Stimulated activated CD8-positive, alpha-beta memory T cell treated with anti-CD3 and anti-CD28 coated beads, Interleukin-4, amount 100 ng/mL, for 4 hours (primary cell): ENCODE data around the gene NEMP1.
"Not testable (repeated sequence)": the region's sequence is repeated elsewhere in the genome, so short reads cannot be mapped to it uniquely, and the experiment has no call there.

Experiments used
- DNase-seq, 2 donors: peaks; one replicate each; pipeline ENCODE4 v3.0.0-alpha.2; 2020; ENCODE audit warnings: low read depth in 2 of 2, low spot score in 1 of 2

NEMP1 gene

DNA sequence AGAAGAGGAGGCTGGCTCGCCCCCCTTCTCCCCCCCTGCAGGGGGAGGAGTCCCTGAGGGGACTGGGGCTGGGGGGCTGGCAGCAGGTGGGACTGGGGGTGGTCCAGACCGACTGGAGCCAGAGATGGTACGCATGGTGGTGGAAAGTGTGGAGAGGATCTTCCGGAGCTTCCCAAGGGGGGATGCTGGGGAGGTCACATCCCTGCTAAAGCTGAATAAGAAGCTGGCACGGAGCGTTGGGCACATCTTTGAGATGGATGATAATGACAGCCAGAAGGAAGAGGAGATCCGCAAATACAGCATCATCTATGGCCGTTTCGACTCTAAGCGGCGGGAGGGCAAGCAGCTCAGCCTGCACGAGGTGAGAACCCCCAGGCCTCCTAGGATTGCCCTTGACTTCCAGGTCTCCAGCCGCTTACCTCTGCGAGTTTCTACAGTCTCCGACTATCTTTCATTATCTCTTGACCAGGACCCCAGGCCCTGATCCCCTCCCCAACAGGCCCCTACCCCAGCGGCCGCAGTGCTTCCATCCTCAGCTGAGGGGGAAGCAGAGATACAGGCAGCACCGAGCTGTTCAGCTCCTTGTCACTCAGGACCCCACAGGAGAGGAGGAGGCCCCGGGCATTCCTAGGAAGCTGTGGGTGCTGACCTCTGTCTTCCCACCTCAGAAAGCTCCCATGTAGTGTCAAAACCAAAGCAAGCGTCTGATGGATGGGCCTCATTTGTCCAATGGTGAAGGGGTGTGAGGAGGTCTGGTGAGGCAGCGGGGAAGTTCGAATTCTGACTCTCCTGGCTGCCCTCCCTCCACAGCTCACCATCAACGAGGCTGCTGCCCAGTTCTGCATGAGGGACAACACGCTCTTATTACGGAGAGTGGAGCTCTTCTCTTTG lies 13.3 kb upstream of the NEMP1 start:
- no peak for DNase-seq

GRCh38 chr12:57090924-57091637 lies 12.5 kb upstream of the NEMP1 start:
- DNase-seq = no peak

- no peak for DNase-seq
Observed at GRCh38 chr12:57090490-57090889, 11.9 kb upstream of the NEMP1 start.

DNA sequence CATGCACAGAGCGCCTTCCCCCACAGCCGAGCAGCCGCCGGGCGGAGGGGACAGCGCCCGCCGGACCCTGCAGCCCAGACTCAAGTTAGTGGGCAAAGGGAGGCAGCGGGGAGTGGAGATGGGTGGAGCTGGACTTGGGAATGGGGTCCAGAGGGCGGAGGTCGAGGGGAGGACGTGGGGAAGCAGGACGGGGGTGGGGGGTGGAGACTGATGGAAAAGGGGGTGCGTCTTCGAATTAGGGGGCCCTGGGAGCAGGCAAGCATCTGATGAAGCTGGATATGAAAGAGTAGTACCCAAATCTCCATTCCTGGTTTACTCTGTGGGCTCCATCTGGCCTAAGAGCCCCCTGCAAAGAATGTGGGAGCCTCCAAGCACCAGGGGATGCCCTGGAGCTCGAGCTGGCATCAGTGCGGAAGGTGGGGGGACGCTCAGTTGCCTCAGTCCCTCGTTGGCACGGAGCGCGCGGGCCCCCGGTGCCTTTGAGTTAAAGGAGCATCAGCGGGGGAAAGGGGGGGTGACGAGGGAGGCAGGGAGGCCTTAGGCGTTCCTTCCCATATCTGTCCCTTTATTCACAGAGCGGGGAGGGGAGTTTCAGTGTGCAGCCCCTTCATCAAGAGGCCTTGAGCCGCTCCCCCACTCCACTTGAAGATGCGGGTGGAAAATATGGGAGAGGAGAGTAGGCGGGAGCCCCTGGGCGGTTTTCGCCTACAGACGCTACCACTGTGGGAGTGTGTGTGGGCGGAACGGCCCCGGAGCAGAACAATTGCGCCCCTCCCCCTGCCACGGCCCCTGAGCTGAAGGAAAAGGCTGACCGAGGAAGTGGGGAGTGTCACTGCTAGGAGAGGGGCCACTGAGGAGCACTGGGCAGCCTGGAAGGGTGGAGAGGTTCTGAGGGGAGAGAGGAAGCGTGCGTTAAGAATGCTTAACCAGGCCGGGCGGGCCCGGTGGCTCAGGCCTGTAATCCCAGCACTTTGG lies 11.0 kb upstream of the NEMP1 start:
- no peak for DNase-seq

GRCh38 chr12:57088354-57089270 lies 10.0 kb upstream of the NEMP1 start, which contains the start of gene NAB2:
TSS of gene NAB2 (plus strand) at chr12:57089114. CDS start at chr12:57089272, 158 bp downstream.
- DNase-seq = peak; percentile 61 to 88

DNA sequence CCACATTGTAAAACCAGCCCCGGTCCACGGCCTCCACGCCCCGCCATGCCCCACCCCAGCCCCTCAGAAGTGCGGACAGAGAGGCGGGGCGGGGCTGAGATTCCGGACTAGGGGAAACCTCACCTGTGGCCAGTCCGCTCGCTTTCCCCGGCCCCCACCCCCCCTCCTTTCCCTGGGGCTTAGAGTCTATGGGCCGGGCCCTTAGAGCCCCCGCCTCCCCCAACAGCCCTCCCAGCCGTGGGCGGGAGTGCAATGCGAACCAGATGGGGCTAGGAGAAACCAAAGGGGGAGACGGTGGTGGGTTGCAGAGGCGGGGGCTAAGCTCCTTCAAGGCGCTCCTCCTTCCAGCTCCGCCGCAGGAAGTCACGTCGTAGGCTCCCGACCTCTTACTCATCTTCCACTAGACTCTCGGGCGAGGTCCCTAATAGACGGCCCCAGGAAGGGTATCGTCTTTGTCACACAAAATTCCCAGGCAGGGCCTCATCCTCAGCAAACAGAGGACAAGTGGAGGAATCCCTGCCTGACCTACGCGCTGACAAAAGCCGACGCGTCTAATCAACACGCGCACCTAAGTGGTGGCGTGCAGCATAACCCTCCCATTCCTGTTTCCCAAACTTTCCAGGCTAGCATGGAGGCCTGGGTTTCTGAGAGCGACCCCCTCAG lies 9.2 kb upstream of the NEMP1 start:
- DNase-seq = peak; percentile 66 to 91

DNA sequence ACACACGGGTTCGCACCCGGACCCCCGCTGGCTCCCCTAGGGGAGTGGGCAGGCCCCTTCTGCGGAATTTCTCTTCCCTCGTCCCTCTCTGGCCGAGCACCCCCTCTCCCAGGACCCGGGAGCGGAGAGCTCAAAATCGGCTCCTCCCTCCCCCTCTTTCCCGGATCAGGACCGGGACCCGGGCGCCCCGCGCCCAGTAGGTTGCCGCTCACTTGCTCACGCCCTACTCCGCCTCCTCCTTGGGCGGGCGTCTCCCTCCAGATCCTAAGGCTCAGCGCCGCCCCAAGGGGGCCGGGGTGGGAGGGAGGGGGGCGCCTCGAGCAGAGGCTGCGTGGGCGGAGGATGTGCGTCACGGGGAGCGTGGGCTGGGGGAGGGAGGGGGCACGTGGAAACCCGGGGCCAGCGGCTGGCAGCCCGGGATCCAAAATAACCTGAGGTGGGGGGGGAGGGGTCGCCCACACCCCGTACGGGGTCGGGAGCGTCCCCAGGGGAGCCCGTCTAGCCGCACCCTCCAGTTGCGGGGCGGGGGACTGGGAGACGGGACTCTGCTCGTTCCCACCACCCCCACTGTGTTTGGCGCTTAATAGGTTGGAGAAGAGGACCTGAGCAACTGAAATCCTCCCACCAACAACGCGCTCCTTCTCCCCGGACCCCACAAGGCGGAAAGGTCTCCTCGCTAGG lies 8.6 kb upstream of the NEMP1 start:
- peak; percentile 94 to 98 for DNase-seq

- DNase-seq = peak; percentile 42 to 67
Observed at GRCh38 chr12:57086493-57087009, 8.0 kb upstream of the NEMP1 start.

DNA sequence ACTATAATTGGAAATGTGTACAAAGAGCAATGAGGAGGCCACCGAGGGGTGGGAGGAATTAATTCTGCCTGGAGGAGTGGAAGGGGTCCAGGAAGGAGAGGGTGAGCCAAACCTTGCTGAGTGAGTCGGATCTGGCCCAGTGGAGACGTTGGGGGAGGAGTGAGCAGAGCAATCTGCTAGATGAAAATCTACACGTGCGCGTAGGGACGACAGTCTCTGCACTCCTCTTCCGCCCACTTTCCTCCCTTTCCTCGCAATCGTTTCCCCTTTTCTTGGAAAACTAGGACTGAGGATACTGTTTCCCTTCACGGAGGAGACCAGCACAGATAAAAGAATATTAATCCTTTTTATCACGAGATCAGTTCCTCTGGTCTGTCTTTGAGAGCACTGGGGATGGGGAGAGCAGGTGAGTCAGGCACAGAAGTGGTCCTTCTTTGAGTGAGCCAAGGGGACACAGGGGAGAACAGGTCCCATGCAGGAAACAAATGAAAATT lies 7.5 kb upstream of the NEMP1 start:
- DNase-seq = no peak

DNA sequence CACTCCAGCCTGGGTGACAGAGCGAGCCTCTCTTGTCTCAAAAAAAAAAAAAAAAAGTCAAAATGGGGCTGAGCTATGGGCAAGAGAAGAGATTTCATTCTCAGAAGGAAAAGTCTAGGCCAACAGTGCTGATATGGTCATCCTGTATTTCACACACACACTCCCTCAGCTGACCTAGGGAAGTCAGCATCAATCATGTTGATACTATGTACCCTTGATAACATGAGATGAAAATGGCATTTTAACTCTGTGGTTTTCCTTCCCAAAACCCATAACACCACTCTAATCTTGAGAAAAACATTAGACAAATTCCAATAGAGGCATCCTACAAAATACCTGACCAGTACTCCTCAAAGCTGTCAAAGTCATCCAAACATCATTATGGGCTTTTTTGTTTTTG lies 2.3 kb upstream of the NEMP1 start:
- no peak for DNase-seq

GRCh38 chr12:57079821-57080220 lies 1.2 kb upstream of the NEMP1 start:
- no peak for DNase-seq

DNA sequence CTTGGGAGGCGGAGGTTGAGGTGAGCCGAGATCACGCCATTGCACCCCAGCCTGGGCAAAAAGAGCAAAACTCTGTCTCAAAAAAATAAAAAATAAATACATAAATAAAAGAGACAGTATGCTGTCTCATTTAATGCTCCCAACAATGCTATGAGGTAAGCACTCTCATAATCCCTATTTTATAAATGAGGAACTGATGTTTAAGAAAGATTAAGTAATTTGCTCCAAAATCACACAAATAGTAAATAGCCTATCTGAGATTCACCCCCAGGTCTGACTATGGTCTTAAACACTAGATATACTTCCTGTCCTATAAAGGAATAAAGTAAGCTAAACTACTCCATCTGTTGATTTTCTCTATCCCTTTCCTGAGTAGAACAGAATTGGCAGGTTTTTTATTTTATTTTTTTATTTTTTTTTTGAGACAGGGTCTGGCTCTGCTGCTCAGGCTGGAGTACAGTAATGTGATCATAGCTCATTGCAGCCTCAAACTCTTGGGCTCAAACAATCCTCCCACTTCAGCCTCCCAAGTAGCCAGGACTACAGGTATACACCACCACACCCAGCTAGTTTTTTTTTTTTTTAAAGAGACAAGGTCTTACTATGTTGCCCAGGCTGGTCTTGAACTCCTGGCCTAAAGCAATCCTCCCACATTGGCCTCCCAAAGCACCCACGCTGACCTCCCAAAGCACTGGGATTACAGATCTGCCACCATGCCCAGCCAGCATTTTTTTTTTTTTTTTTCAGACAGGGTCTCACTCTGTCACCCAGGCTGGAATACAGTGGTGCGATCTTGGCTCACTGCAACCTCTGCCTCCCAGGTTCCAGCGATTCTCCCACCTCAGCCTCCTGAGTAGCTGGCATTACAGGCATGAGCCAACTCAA lies 4.8 kb downstream of the NEMP1 start:
- not testable (repeated sequence) for DNase-seq

DNA sequence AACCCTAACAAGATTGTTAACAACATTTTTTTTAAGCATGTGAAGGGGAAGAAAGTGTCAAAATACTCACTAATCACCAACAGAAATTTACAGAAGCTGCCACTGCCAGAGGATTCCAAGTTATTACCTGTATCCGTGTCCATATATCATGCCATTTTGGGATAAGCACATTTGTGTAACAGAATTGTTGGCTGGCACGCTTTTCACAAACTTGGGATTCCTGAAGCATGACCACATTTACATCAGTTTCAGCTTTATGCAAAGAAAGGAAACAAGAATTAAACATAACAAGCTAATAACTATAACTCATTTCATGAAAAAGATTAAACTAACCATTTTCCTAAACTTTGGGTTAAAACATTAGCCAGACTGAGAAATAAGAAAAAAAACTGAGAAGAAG lies 5.9 kb downstream of the NEMP1 start:
- DNase-seq = no peak

- DNase-seq = no peak
Observed at GRCh38 chr12:57069523-57069922, 9.1 kb downstream of the NEMP1 start.

- DNase-seq = no peak
Observed at GRCh38 chr12:57066245-57066644, 12.3 kb downstream of the NEMP1 start.

- peak in 1 of 2 donors; percentile 24 for DNase-seq
Observed at GRCh38 chr12:57063991-57064685, 14.5 kb downstream of the NEMP1 start.

DNA sequence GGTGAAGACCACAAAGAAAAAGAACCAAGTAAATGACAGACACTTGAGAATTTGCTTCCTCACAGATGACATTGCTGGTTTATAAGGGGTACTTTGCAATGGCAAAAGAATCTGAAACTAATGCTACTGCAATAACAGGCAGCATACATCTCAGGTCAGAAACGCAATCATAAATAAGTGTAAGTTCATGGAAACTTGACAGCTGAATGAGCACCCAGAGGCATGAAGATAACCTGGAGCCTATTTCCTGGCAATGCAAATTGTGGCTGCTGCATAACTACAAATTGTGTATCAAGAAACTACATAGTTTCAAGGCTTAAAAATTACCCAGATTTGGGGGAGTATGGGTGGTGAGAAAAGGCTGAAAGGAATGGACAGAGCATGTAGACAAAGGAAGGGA lies 20.1 kb downstream of the NEMP1 start:
- DNase-seq = no peak
